AG09309 (cell line): Measurements from ENCODE around the gene CHST7.

Experiments used
- DNase-seq: peaks from one replicate; pipeline ENCODE4 v3.0.0-alpha.2; 2010; ENCODE audit warnings: low read depth
- H3K4me3 ChIP-seq: 2 replicates; pipeline ENCODE4 v1.5.1; 2011; ENCODE audit warnings: mild to moderate bottlenecking, low read depth, low read length, moderate library complexity; ENCODE audit not compliant: control insufficient read depth
- TF ChIP-seq, protein P1 (sequence below): IDR thresholded peaks from 2 replicates; pipeline ENCODE4 v1.5.1; 2011; ENCODE audit warnings: mild to moderate bottlenecking, low read depth, low read length, inconsistent platforms; ENCODE audit not compliant: insufficient read depth, control insufficient read depth; ENCODE audit errors: missing control alignments

CHST7 gene

DNA sequence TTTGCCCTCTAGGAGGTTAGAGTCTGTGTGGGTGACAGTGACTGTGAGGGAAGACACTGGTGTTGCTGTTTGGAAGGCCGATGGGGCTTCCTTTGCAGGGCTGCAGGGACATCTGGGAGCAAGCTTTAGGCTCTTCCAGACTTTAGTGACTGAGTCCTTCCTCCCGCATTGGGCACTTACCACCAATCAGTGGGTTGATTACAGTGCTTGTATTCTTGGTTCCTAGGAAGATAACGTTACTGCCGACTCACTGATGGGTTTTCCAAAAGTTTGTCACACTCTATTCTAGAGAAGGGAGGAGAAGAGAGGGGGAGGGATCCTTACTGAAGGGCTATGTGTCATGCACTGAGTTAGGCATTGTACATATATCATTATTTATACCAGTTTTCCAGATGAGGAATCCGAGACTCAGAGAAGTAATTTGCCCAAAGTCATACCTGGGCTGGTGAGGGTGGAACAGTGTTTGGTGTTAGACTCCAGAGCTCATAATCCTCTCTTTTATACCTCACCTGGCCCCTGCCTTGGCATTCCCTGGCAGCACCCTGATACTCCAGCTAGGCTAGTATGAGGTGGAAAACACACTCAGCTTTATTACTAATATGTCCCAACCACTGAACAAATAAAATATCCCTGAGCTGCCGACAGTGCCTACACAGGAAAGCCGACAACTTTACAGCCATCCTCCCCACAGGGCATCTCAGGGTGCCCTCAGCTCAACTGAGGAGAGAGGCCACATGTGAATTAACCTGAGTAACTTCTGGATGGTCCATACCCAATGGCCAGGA lies 3.8 kb downstream of the CHST7 start:
- TF ChIP-seq, protein P1, sequence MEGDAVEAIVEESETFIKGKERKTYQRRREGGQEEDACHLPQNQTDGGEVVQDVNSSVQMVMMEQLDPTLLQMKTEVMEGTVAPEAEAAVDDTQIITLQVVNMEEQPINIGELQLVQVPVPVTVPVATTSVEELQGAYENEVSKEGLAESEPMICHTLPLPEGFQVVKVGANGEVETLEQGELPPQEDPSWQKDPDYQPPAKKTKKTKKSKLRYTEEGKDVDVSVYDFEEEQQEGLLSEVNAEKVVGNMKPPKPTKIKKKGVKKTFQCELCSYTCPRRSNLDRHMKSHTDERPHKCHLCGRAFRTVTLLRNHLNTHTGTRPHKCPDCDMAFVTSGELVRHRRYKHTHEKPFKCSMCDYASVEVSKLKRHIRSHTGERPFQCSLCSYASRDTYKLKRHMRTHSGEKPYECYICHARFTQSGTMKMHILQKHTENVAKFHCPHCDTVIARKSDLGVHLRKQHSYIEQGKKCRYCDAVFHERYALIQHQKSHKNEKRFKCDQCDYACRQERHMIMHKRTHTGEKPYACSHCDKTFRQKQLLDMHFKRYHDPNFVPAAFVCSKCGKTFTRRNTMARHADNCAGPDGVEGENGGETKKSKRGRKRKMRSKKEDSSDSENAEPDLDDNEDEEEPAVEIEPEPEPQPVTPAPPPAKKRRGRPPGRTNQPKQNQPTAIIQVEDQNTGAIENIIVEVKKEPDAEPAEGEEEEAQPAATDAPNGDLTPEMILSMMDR, result no peak
- DNase-seq, result no peak
- H3K4me3 ChIP-seq, result no peak overlapping the region

DNA sequence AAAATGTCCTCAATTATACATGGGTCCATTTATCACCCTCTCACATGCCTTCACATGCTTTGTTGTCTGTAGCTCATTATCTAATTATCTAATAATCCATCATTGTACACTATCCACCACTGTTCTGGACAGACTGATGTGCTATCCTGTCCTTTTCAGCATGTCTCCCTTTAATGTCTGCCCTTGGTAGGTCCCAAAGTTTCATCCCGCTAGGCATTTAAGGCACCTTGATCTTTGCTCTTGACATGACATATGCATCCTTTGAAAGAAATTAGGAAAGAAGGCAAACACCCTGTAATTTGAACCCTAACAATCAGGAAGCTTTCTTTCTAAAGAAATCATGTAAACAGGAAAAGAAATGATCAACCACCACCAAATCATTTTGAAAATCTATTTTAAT lies 5.7 kb downstream of the CHST7 start:
- TF ChIP-seq, protein P1, result no peak
- no peak for DNase-seq
- H3K4me3 ChIP-seq, result no peak overlapping the region

GRCh38 chrX:46580613-46581012 lies 7.0 kb downstream of the CHST7 start:
- no peak for DNase-seq
- H3K4me3 ChIP-seq, result no peak overlapping the region
- TF ChIP-seq, protein P1, result no peak

DNA sequence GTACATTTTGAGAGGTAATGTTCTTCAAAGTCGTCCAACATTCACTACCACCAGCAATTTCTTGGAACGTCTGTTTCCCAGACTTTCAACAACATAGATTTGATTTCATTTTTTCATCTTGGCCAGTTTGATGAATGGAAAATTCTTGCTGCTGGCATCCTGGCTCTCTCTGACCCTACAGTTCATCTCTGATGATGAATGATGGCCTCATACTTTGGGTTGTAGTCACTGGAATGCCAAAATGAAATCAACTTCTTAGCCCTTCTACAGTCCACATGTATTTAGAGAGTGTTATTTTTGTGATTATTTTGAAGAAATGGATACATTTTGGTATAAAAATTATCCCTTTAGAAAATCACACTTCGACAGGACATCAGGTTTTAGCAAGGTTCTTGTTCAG lies 8.8 kb downstream of the CHST7 start:
- TF ChIP-seq, protein P1, result no peak
- H3K4me3 ChIP-seq, result no peak overlapping the region
- no peak for DNase-seq

GRCh38 chrX:46582966-46583365 lies 9.4 kb downstream of the CHST7 start:
- TF ChIP-seq, protein P1, result no peak
- no peak overlapping the region for H3K4me3 ChIP-seq
- peak; percentile 64 for DNase-seq

DNA sequence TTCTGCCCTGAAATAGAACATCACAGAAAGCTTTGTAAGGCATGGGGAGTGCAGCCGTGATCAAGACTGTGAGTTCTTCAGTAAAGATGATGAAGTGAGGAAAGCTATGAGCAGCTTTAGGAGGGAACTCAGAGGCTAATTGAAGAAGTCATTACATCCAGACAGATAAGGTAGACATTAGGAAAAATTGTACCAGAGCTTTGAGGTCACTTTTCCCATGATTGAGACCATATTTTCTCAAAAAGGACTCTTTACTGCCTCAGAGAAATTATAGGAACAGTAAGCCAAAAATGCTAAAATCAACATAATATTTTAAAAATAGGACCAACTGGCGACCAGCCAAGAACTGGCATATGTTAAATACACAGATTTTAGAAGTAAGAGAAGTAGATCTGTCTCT lies 11.2 kb downstream of the CHST7 start:
- TF ChIP-seq, protein P1, result no peak
- no peak overlapping the region for H3K4me3 ChIP-seq

More for the DNA sequence above, 11.2 kb downstream of the CHST7 start:
- no peak for DNase-seq
